Measurements from ENCODE around the gene ACSL3.

DNA sequence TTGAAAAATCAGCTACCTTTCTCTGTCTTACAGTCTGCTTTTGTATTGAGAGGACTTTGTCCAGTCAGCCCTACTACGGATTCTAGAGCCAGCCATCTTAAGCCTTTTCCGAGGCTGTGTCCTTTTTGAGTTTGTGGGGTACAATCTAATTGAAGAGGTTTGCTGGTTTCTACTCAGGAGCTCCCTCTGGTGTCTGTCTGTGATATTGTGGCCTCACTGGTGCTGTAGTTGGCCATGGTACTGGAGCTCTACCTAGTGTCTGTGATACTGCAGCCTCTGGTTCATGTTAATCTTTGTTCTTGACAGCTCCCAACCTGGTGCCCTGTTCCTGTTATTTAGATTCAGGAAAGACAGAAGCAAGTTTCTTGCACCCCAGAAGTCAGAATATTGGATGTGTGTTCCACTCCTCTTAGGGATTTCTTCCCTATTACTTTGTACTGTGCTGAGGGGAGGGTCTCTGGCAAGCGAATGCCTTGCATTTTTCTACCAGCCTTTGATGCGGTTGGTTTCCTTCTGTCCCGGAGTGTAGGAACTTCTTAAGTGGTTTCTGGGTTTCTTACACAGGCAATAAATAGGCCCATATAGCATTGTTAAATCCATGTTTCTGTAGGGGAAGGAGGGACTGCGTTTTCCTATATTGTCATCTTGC lies 78.5 kb downstream of the ACSL3 start:
- TF ChIP-seq, protein P1, sequence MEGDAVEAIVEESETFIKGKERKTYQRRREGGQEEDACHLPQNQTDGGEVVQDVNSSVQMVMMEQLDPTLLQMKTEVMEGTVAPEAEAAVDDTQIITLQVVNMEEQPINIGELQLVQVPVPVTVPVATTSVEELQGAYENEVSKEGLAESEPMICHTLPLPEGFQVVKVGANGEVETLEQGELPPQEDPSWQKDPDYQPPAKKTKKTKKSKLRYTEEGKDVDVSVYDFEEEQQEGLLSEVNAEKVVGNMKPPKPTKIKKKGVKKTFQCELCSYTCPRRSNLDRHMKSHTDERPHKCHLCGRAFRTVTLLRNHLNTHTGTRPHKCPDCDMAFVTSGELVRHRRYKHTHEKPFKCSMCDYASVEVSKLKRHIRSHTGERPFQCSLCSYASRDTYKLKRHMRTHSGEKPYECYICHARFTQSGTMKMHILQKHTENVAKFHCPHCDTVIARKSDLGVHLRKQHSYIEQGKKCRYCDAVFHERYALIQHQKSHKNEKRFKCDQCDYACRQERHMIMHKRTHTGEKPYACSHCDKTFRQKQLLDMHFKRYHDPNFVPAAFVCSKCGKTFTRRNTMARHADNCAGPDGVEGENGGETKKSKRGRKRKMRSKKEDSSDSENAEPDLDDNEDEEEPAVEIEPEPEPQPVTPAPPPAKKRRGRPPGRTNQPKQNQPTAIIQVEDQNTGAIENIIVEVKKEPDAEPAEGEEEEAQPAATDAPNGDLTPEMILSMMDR (IDR thresholded peaks at IDR 0.05; ENCODE audit: low read length), result peak; percentile 90
- TF ChIP-seq EZH2 (optimal IDR thresholded peaks at IDR 0.05; ENCODE audit: low read depth, low read length), result no peak
- no peak for TF ChIP-seq EZH2phosphoT487 (IDR thresholded peaks at IDR 0.05; ENCODE audit: low read length)

Data from MM.1S (cell line).